ENCODE measurements around the gene TRIM72. TPM values are rescaled to one million over a fixed set of nuclear protein-coding genes. Genes with fewer than 3 reads are reported as not detected.
"Not testable (repeated sequence)": the region's sequence is repeated elsewhere in the genome, so short reads cannot be mapped to it uniquely, and the experiment has no call there.

The TRIM72 gene
- total RNA-seq: under 1 TPM in 1 of 6 experiments, not detected in 5; 0.06 TPM
- long read RNA-seq: 0 reads

DNA sequence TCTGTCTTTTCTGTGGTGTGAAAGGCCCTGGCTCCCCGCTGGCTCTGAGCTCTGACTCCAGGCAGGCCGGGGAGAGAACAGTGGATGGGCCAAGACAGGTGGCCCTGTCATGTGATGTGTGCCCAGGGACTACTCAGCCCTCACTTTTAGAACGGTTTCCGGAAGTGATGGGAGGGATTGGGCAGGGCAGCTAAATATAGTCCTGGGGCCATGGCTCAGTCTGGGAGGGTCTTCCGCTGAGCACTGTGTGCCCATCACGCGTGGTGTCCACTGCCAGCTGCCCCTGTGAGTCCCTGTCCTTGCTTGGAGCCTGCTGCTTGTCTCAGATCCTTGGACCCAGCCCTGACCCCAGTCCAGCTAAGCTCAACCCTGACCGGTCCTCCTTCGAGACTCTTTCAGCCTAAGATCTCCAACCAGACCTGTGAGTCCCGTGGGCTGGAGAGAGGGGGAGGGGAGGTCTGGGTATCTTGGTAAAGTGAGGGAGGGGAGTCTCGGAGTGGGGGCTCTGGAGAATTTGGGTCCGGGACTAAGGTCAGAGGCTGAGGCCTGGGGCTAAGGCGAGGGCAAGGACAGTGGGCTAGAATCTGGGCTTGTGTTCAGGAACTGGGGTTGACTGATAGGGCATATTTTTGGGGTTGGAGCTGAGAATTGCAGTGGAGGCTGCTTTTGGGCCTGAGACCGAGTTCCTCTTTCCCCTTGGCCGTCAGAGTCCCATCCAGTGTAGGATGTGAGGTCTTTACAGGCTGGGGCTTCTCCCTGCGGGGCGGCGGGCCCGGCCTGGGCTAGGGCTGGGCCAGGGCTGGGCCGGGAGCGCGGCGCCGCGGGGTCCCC, at the start of gene TRIM72:
TSS of gene TRIM72 (plus strand) at position 243 of the 831 bp plus-strand sequence. CDS start 620 bp downstream, outside the sequence.
- no peaks in the 10 kb centered on the region for H3K36me3 ChIP-seq
- no peak for TF ChIP-seq CTCF (IDR thresholded peaks at IDR 0.05)
- no peak for TF ChIP-seq POLR2A (IDR thresholded peaks at IDR 0.05)
- DNase-seq: no peak
- intact Hi-C loops (cut with DNase I): no loop called here
- peak in 3 of 4 donors; percentile 4 to 22 (median 15) for ATAC-seq
- H3K27ac ChIP-seq: no peak within 1 kb of the TSS
- WGBS (ENCODE audit: insufficient coverage, low coverage, low lambda C conversion rate, missing lambda C conversion rate): 54% methylated on average over 8 of the region's 25 CpGs
- H3K27me3 ChIP-seq: no peaks in the 10 kb centered on the region
- peaks cover 0 to 20% (median 0%) of the 10 kb centered on the region in 4 donors for H3K4me1 ChIP-seq
- H3K9me3 ChIP-seq: no peaks in the 10 kb centered on the region
- peak within 1 kb of the TSS in 2 of 3 donors; percentile 28 to 36 for H3K4me3 ChIP-seq

DNA sequence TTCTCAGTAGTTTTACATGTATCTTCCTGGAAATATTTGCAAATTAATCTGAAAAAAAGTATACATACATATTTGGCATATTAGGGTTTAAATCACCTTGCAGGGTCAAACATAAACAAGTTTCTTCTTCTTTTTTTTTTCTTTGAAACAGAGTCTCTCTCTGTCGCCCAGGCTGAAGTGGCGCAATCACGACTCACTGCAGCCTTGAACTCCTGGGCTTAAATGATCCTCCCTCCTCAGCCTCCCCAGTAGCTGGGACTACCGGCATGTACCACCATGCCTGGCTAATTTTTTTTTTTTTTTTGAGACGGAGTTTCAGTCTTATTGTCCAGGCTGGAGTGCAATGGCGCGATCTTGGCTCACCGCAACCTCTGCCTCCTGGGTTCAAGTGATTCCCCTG, 46.6 kb upstream of the TRIM72 start:
- H3K9me3 ChIP-seq: no peaks in the 10 kb centered on the region
- H3K27me3 ChIP-seq: no peaks in the 10 kb centered on the region
- intact Hi-C loops (cut with DNase I): no loop called here
- DNase-seq (no peak), ATAC-seq (no peak)
- WGBS (ENCODE audit: insufficient coverage, low coverage, low lambda C conversion rate, missing lambda C conversion rate): 85% methylated on average over 8 of the region's 8 CpGs
- no peaks in the 10 kb centered on the region for H3K4me1 ChIP-seq
- TF ChIP-seq CTCF (IDR thresholded peaks at IDR 0.05) (no peak), POLR2A (IDR thresholded peaks at IDR 0.05) (no peak)
- no peak overlapping the region for H3K27ac ChIP-seq
- no peak overlapping the region for H3K4me3 ChIP-seq
- no peaks in the 10 kb centered on the region for H3K36me3 ChIP-seq

- ATAC-seq (peak; percentile 64 to 89 (median 80)), DNase-seq (no peak)
- intact Hi-C loops (cut with DNase I): no loop called here
- Histone ChIP-seq H3K36me3 (no peaks in the 10 kb centered on the region), H3K4me3 (no peak overlapping the region), H3K9me3 (no peaks in the 10 kb centered on the region), H3K4me1 (no peaks in the 10 kb centered on the region), H3K27me3 (no peaks in the 10 kb centered on the region), H3K27ac (no peak overlapping the region)
- 26% methylated on average over 2 of the region's 2 CpGs for WGBS (ENCODE audit: insufficient coverage, low coverage, low lambda C conversion rate, missing lambda C conversion rate)
- TF ChIP-seq POLR2A (IDR thresholded peaks at IDR 0.05): no peak
- TF ChIP-seq CTCF (IDR thresholded peaks at IDR 0.05): no peak
Measured at GRCh38 chr16:31168848-31169247, 45.1 kb upstream of the TRIM72 start.

DNA sequence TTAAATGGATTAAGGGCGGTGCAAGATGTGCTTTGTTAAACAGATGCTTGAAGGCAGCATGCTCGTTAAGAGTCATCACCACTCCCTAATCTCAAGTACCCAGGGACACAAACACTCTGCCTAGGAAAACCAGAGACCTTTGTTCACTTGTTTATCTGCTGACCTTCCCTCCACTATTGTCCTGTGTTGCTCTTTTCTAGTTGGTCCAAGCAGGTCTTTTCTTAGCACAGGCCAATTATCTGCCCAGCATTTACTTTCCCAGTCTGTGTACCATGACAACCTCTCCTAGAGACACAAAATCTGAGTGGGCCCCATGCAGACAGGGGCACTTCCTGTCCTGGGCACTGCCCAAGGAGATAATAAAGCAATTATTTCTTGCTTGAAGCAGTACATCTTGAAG, 43.9 kb upstream of the TRIM72 start:
- H3K4me1 ChIP-seq; H3K9me3 ChIP-seq; H3K36me3 ChIP-seq; H3K4me3 ChIP-seq; intact Hi-C loops (cut with DNase I); DNase-seq; ATAC-seq; H3K27ac ChIP-seq; H3K27me3 ChIP-seq: not testable (repeated sequence)
- no CpG with 5 or more reads among the region's 2 CpGs for WGBS (ENCODE audit: insufficient coverage, low coverage, low lambda C conversion rate, missing lambda C conversion rate)

DNA sequence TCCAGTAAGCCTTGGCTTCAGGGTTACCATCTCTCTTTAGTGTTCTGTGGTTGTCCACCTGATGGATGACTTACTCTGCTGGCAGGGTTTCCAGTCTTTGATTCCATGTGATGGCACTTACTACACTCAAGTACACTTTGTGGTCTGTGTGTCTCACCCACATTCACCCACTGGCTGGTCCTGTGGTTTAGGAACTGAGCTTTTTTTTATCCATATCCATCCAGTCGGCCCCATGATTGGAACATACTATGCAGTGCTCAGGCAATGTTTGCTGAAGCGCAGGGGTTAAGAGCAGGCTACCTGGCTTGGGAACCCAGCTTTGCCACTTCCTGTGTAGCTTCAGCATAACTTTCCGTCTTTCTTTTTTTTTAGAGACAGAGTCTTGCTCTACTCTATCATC, 36.8 kb upstream of the TRIM72 start:
- ATAC-seq (no peak), DNase-seq (no peak)
- H3K36me3 ChIP-seq: no peaks in the 10 kb centered on the region
- TF ChIP-seq CTCF (IDR thresholded peaks at IDR 0.05) (no peak), POLR2A (IDR thresholded peaks at IDR 0.05) (no peak)
- no peaks in the 10 kb centered on the region for H3K9me3 ChIP-seq
- H3K4me3 ChIP-seq: no peak overlapping the region
- intact Hi-C loops (cut with DNase I): no loop called here
- no peaks in the 10 kb centered on the region for H3K27me3 ChIP-seq
- H3K27ac ChIP-seq: no peak overlapping the region
- 65% methylated on average over 3 of the region's 3 CpGs for WGBS (ENCODE audit: insufficient coverage, low coverage, low lambda C conversion rate, missing lambda C conversion rate)
- H3K4me1 ChIP-seq: peaks cover 0 to 10% (median 3%) of the 10 kb centered on the region in 4 donors
